A549 (cell line): ENCODE data around the gene EGFL8. TPM values are rescaled to one million over a fixed set of nuclear protein-coding genes. Genes with fewer than 3 reads are reported as not detected.

Source experiments
- ATAC-seq, 2 experiments: fragments of 200-7000 bp in 1 of 2; fragments of >200 bp in 1 of 2; cut with Nextera tagmentation in 1 of 2; cut with Tn5 transposase in 1 of 2; 3 replicates each; pipeline versions ENCODE4 v1.8.0 to v1.9.1; 2018 to 2020; ENCODE audit warnings: mild to moderate bottlenecking in 1 of 2, moderate library complexity in 1 of 2
- CTCF ChIA-PET: fragments of 300-600 bp; sonication (Branson Sonifier 250); formaldehyde crosslinking; extraction: SDS; loops from one replicate; lab custom pipeline; 2021; ENCODE audit warnings: antibody characterized with exemption, inconsistent platforms; lab: Yijun Ruan, JAX
- POLR2A ChIA-PET: fragments of 350-600 bp; formaldehyde crosslinking; extraction: SDS; loops from one replicate; lab custom pipeline; 2021; ENCODE audit warnings: antibody characterized with exemption, inconsistent platforms; lab: Yijun Ruan, JAX
- DNase-seq, 2 experiments: peaks; one replicate each; pipeline versions ENCODE4 v3.0.0 to v3.0.0-alpha.2; 2011 to 2016; ENCODE audit warnings: low read depth in 1 of 2, low spot score in 1 of 2
- FAIRE-seq: peaks from 2 replicates; lab custom pipeline; 2011; peaks lifted over from hg19 to GRCh38; lab: Jason Lieb, UNC
- H3K27ac ChIP-seq, 2 experiments: fragments of >200 bp; sonication (Bioruptor Twin); formaldehyde crosslinking; 3 replicates each; pipeline ENCODE4 v1.5.1; 2016 to 2017
- H3K4me1 ChIP-seq: fragments of >200 bp; sonication (Bioruptor Twin); formaldehyde crosslinking; 3 replicates; pipeline ENCODE4 v1.6.1; 2016
- H3K4me2 ChIP-seq: fragments of >200 bp; sonication (Bioruptor Twin); formaldehyde crosslinking; 3 replicates; pipeline ENCODE4 v1.6.1; 2016
- H3K4me3 ChIP-seq: fragments of >200 bp; sonication (Bioruptor Twin); formaldehyde crosslinking; 3 replicates; pipeline ENCODE4 v1.5.1; 2016
- H3K9me3 ChIP-seq: fragments of >200 bp; sonication (Bioruptor Twin); formaldehyde crosslinking; 3 replicates; pipeline ENCODE4 v1.6.1; 2016
- ATOH8 ChIP-seq: fragments of 250-450 bp; sonication (Bioruptor Pico); IDR thresholded peaks from 2 replicates; pipeline ENCODE4 v1.5.0; 2020; ENCODE audit warnings: low read depth, mild to moderate bottlenecking, moderate library complexity
- BHLHE40 ChIP-seq: IDR thresholded peaks from 2 replicates; pipeline ENCODE4 v1.6.1; 2012; ENCODE audit warnings: low read depth, low read length, inconsistent platforms
- EHF ChIP-seq: fragments of 250-450 bp; sonication (Bioruptor Pico); IDR thresholded peaks from 2 replicates; pipeline ENCODE4 v1.5.0; 2020; ENCODE audit warnings: mild to moderate bottlenecking
- EHMT2 ChIP-seq: fragments of 200-600 bp; sonication (generic); IDR thresholded peaks from 2 replicates; pipeline ENCODE4 v1.6.1; 2016; ENCODE audit warnings: antibody characterized with exemption, low read depth, mild to moderate bottlenecking, moderate library complexity
- EP300 ChIP-seq, 2 experiments: fragments of >200 bp; sonication (Bioruptor Twin); formaldehyde crosslinking; IDR thresholded peaks; 2 replicates in 1 of 2; 3 replicates in 1 of 2; pipeline ENCODE4 v1.6.1; 2016 to 2017
- FOSB ChIP-seq: fragments of 250-450 bp; sonication (Bioruptor Pico); IDR thresholded peaks from 2 replicates; pipeline ENCODE4 v1.5.0; 2020; ENCODE audit warnings: mild to moderate bottlenecking, moderate library complexity
- HEYL ChIP-seq: fragments of 250-450 bp; sonication (Bioruptor Pico); IDR thresholded peaks from 2 replicates; pipeline ENCODE4 v1.8.0; 2021; ENCODE audit warnings: mild to moderate bottlenecking, moderate library complexity
- HOXB5 ChIP-seq: fragments of 250-450 bp; sonication (Bioruptor Pico); IDR thresholded peaks from 2 replicates; pipeline ENCODE4 v1.5.0; 2020; ENCODE audit warnings: mild to moderate bottlenecking, moderate library complexity
- KDM5A ChIP-seq: fragments of 200-600 bp; sonication (generic); IDR thresholded peaks from 2 replicates; pipeline ENCODE4 v1.6.1; 2016; ENCODE audit warnings: antibody characterized with exemption, mild to moderate bottlenecking
- MAZ ChIP-seq: fragments of 150-350 bp; IDR thresholded peaks from 2 replicates; pipeline ENCODE4 v1.6.1; 2014; ENCODE audit warnings: antibody characterized with exemption, low read depth, low read length, borderline replicate concordance
- MYC ChIP-seq: IDR thresholded peaks from 2 replicates; pipeline ENCODE4 v1.6.1; 2012; ENCODE audit warnings: mild to moderate bottlenecking, inconsistent platforms, low read length, improper control_type of control experiment, borderline replicate concordance
- RAD21 ChIP-seq, 2 experiments: fragments of >200 bp in 1 of 2; sonication (Bioruptor Twin) in 1 of 2; formaldehyde crosslinking in 1 of 2; IDR thresholded peaks in 1 of 2; conservative IDR thresholded peaks in 1 of 2; 2 replicates in 1 of 2; 3 replicates in 1 of 2; pipeline ENCODE4 v1.6.1; 2012 to 2018; ENCODE audit warnings: inconsistent platforms in 1 of 2
- SREBF2 ChIP-seq: fragments of 450-650 bp; IDR thresholded peaks from 2 replicates; pipeline ENCODE4 v1.6.1; 2014; ENCODE audit warnings: mild to moderate bottlenecking, moderate library complexity
- TP53 ChIP-seq: fragments of 250-450 bp; sonication (Bioruptor Pico); IDR thresholded peaks from 2 replicates; pipeline ENCODE4 v1.5.0; 2021; ENCODE audit warnings: mild to moderate bottlenecking, moderate library complexity
- USF2 ChIP-seq: fragments of 450-650 bp; IDR thresholded peaks from 2 replicates; pipeline ENCODE4 v1.6.1; 2014; ENCODE audit warnings: antibody characterized with exemption
- ZNF302 ChIP-seq: fragments of 250-450 bp; sonication (Bioruptor Pico); IDR thresholded peaks from 2 replicates; pipeline ENCODE4 v1.9.0; 2021; ENCODE audit warnings: inconsistent platforms, mild to moderate bottlenecking, moderate library complexity
- ZSCAN20 ChIP-seq: fragments of 250-450 bp; sonication (Bioruptor Pico); IDR thresholded peaks from 2 replicates; pipeline ENCODE4 v1.8.0; 2022; ENCODE audit warnings: mild to moderate bottlenecking, moderate library complexity
- WGBS: methylation state at CpG from one replicate; pipeline ENCODE4 v1.1.6; 2017; ENCODE audit errors: missing lambda C conversion rate; 5-methylcytosine and 5-hydroxymethylcytosine counted together
- polyA plus RNA-seq, 4 experiments: library from polyadenylated mRNA; depleted of rRNA in 3 of 4; stranded (reverse); fragments of >200 nt; fragmentation: RNase III in 1 of 4; extraction: RNeasy Plus Mini Kit Qiagen cat#74134 plus additional on column Dnase treatment in 1 of 4; gene quantifications; 2 replicates in 3 of 4; 3 replicates in 1 of 4; pipeline ENCODE4 v1.2.3, GENCODE V29; 2011 to 2017

The EGFL8 gene
- polyA plus RNA-seq, 2 of the 4 experiments (the other 2 are of a cell fraction): 2.0 to 3.1 TPM

GRCh38 chr6:32181915-32182529, 17.6 kb downstream of the EGFL8 start:
- Histone ChIP-seq H3K9me3 (no peaks in the 10 kb centered on the region), H3K4me1 (peaks cover 25% of the 10 kb centered on the region), H3K4me3 (no peak overlapping the region), H3K4me2 (no peak overlapping the region), H3K27ac (no peak overlapping the region)
- POLR2A ChIA-PET: interaction anchor here (1.3 kb wide), 1 partner anchor 14 kb away, joined by 3 read pairs; no protein-coding TSS in a partner anchor
- FAIRE-seq (no peak), DNase-seq (no peak), ATAC-seq (no peak)
- CTCF ChIA-PET: interaction anchor here (0.9 to 1.7 kb wide), 4 partner anchors 12 to 134 kb away, joined by 3 to 6 read pairs (median 5); no protein-coding TSS in a partner anchor
- TF ChIP-seq USF2: no peak
- no peak for TF ChIP-seq SREBF2
- no peak for TF ChIP-seq HEYL (CRISPR knock-in tag)
- TF ChIP-seq MAZ: no peak
- TF ChIP-seq TP53: no peak
- no peak for TF ChIP-seq HOXB5 (CRISPR knock-in tag)
- TF ChIP-seq ATOH8 (CRISPR knock-in tag): no peak
- no peak for TF ChIP-seq RAD21 (conservative IDR thresholded peaks at IDR 0.05 in 1 of 2, IDR thresholded peaks at IDR 0.05 in 1 of 2)
- no peak for TF ChIP-seq MYC
- no peak for TF ChIP-seq EHF
- TF ChIP-seq FOSB (CRISPR knock-in tag): no peak
- TF ChIP-seq EHMT2: no peak
- WGBS: 92% methylated on average over 8 of the region's 10 CpGs

- TF ChIP-seq KDM5A: no peak
- no peak for TF ChIP-seq ZSCAN20 (CRISPR knock-in tag)
- no peak for TF ChIP-seq BHLHE40
- TF ChIP-seq EP300 (IDR thresholded peaks at IDR 0.05): no peak
- no peak for DNase-seq
- no peak for FAIRE-seq
- Histone ChIP-seq H3K27ac (no peak overlapping the region), H3K4me3 (no peak overlapping the region), H3K4me2 (no peak overlapping the region), H3K4me1 (peaks cover 25% of the 10 kb centered on the region), H3K9me3 (no peaks in the 10 kb centered on the region)
- ChIA-PET POLR2A (interaction anchor here (1.3 kb wide), 1 partner anchor 13 kb away, joined by 3 read pairs; no protein-coding TSS in a partner anchor), CTCF (interaction anchor here (0.6 to 1.7 kb wide), 4 partner anchors 12 to 64 kb away, joined by 4 to 6 read pairs (median 5); no protein-coding TSS in a partner anchor)
- no peak for ATAC-seq
- 80% methylated on average over 1 of the region's 10 CpGs for WGBS
Observed at GRCh38 chr6:32182555-32182981, 18.2 kb downstream of the EGFL8 start.

- no peak overlapping the region for H3K27ac ChIP-seq
- FAIRE-seq: no peak
- no peak for TF ChIP-seq ZNF302 (CRISPR knock-in tag)
- TF ChIP-seq RAD21 (conservative IDR thresholded peaks at IDR 0.05 in 1 of 2, IDR thresholded peaks at IDR 0.05 in 1 of 2): no peak
- TF ChIP-seq, all 56 proteins: peak for 0
- 83% methylated on average over 3 of the region's 3 CpGs for WGBS
- Histone ChIP-seq H3K4me3 (no peak overlapping the region), H3K4me2 (no peak overlapping the region), H3K4me1 (peaks cover 25% of the 10 kb centered on the region), H3K9me3 (no peaks in the 10 kb centered on the region)
- no peak for ATAC-seq
- POLR2A ChIA-PET: interaction anchor here (1.3 kb wide), 1 partner anchor 13 kb away, joined by 3 read pairs; no protein-coding TSS in a partner anchor
- CTCF ChIA-PET: interaction anchor here (0.6 to 1.7 kb wide), 4 partner anchors 11 to 64 kb away, joined by 4 to 6 read pairs (median 5); no protein-coding TSS in a partner anchor
- no peak for DNase-seq
Observed at GRCh38 chr6:32183030-32183429, 18.6 kb downstream of the EGFL8 start.
